ENCODE measurements around the gene RBM8A.

DNA sequence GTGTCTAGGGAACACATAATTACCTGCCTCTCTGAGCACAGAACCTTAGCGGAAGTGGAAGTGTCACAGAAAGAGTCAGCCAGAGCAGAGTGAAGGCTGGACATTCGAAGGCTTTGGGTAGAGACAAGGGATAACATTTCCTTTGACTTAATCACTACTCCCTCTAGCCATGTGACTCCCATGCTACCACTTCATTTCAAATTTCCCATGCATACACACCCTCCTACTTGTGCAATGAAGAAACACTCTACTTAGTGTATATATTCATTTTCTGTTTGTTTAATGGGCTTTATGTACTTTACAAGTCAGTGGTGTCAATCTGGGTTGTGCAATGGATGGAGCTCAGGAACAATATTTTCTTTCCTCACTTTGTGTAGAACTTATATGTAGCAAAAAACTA is 48.6 kb downstream of the RBM8A start:
- TF ChIP-seq POLR2A (IDR thresholded peaks at IDR 0.05; ENCODE audit: extremely low read depth, insufficient read length): no peak
- TF ChIP-seq, protein P1, sequence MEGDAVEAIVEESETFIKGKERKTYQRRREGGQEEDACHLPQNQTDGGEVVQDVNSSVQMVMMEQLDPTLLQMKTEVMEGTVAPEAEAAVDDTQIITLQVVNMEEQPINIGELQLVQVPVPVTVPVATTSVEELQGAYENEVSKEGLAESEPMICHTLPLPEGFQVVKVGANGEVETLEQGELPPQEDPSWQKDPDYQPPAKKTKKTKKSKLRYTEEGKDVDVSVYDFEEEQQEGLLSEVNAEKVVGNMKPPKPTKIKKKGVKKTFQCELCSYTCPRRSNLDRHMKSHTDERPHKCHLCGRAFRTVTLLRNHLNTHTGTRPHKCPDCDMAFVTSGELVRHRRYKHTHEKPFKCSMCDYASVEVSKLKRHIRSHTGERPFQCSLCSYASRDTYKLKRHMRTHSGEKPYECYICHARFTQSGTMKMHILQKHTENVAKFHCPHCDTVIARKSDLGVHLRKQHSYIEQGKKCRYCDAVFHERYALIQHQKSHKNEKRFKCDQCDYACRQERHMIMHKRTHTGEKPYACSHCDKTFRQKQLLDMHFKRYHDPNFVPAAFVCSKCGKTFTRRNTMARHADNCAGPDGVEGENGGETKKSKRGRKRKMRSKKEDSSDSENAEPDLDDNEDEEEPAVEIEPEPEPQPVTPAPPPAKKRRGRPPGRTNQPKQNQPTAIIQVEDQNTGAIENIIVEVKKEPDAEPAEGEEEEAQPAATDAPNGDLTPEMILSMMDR (IDR thresholded peaks at IDR 0.05; ENCODE audit: low read depth, low read length): no peak

All from NB4 (cell line).